HCT116 (cell line): ENCODE data around the gene MAGEA4. TPM values are rescaled to one million over a fixed set of nuclear protein-coding genes. Genes with fewer than 3 reads are reported as not detected.

Source experiments
- ATAC-seq: fragments of 200-7000 bp; cut with Tn5 transposase; 2 replicates; pipeline ENCODE4 v1.9.1; 2020; ENCODE audit warnings: mild to moderate bottlenecking, moderate library complexity
- BruUV-seq: library from RNA; stranded (reverse); fragments of 400-500 nt; replicated peaks from 2 replicates; lab custom pipeline; 2021; lab: Mats Ljungman, UMichigan
- CTCF ChIA-PET: fragments of 300-600 bp; sonication (Branson Sonifier 250); formaldehyde crosslinking; loops from one replicate; lab custom pipeline; 2021; ENCODE audit warnings: antibody characterized with exemption; lab: Charles Lee
- POLR2A ChIA-PET: fragments of 300-600, 350-600 bp; sonication (Branson Sonifier 250); formaldehyde crosslinking; loops from one replicate; lab custom pipeline; 2021; ENCODE audit warnings: antibody characterized with exemption; lab: Charles Lee
- RAD21 ChIA-PET, 2 experiments: fragments of 300-600 bp; sonication (Branson Sonifier 250); formaldehyde crosslinking; loops; one replicate each; lab custom pipeline; 2023; ENCODE audit warnings: low total read pairs in 2 of 2; ENCODE audit not compliant: uncharacterized antibody in 2 of 2, unreplicated experiment in 2 of 2, low non-redundant PET in 1 of 2; lab: Charles Lee
- DNase-seq: peaks from one replicate; pipeline ENCODE4 v3.0.0-alpha.2; 2010; ENCODE audit warnings: low read depth, low spot score
- H2AFZ ChIP-seq: fragments of 200-600 bp; shearing (Covaris generic), sonication (generic); 2 replicates; pipeline ENCODE4 v1.6.1; 2017; ENCODE audit warnings: low read depth, mixed run types, mixed read lengths, antibody characterized with exemption, low read length; ENCODE audit not compliant: poor library complexity, severe bottlenecking
- H3K27ac ChIP-seq: 2 replicates; pipeline ENCODE4 v1.5.1; 2012; ENCODE audit warnings: low read depth, low read length
- H3K27me3 ChIP-seq: fragments of 200-600 bp; sonication (generic); 2 replicates; pipeline ENCODE4 v1.6.1; 2016; ENCODE audit warnings: mixed run types, low read length, mixed read lengths; ENCODE audit not compliant: insufficient read depth
- H3K36me3 ChIP-seq, 2 experiments: fragments of 200-500 bp in 1 of 2; fragments of 200-600 bp in 1 of 2; sonication (Bioruptor generic) in 1 of 2; sonication (generic) in 1 of 2; 2 replicates each; pipeline versions ENCODE4 v1.5.1 to v1.6.1; 2014 to 2016; ENCODE audit warnings: low read length in 2 of 2, inconsistent platforms in 1 of 2, mixed read lengths in 1 of 2, mixed run types in 1 of 2; ENCODE audit not compliant: insufficient read depth in 2 of 2, control insufficient read depth in 1 of 2
- H3K4me1 ChIP-seq, 2 experiments: fragments of 200-600 bp in 1 of 2; sonication (generic) in 1 of 2; 2 replicates each; pipeline versions ENCODE4 v1.5.1 to v1.6.1; 2012 to 2017; ENCODE audit warnings: low read length in 2 of 2, inconsistent platforms in 1 of 2, mild to moderate bottlenecking in 1 of 2, mixed read lengths in 1 of 2, mixed run types in 1 of 2, moderate library complexity in 1 of 2; ENCODE audit not compliant: insufficient read depth in 2 of 2, control insufficient read depth in 1 of 2
- H3K4me2 ChIP-seq: fragments of 200-600 bp; sonication (generic); 2 replicates; pipeline ENCODE4 v1.6.1; 2017; ENCODE audit warnings: mixed run types, low read length, mixed read lengths
- H3K4me3 ChIP-seq, 2 experiments: fragments of 200-600 bp in 1 of 2; sonication (generic) in 1 of 2; replicated peaks in 1 of 2; 2 replicates each; pipeline ENCODE4 v1.5.1; 2011 to 2016; ENCODE audit warnings: low read length in 2 of 2, control low read depth in 1 of 2, low read depth in 1 of 2, mild to moderate bottlenecking in 1 of 2, mixed read lengths in 1 of 2, mixed run types in 1 of 2
- H3K79me2 ChIP-seq: fragments of 200-600 bp; sonication (generic); 2 replicates; pipeline ENCODE4 v1.6.1; 2017; ENCODE audit warnings: mild to moderate bottlenecking, mixed run types, low read length, moderate library complexity, mixed read lengths; ENCODE audit not compliant: insufficient read depth
- H3K9ac ChIP-seq: fragments of 200-600 bp; sonication (generic); 2 replicates; pipeline ENCODE4 v1.6.1; 2016; ENCODE audit warnings: low read length, mixed read lengths
- H3K9me2 ChIP-seq: fragments of 200-600 bp; sonication (generic), shearing (Covaris generic); 2 replicates; pipeline ENCODE4 v1.6.1; 2017; ENCODE audit warnings: mixed run types, mild to moderate bottlenecking, moderate library complexity; ENCODE audit not compliant: insufficient read depth
- H3K9me3 ChIP-seq, 2 experiments: fragments of 200-500 bp in 1 of 2; fragments of 200-600 bp in 1 of 2; sonication (Bioruptor generic) in 1 of 2; sonication (generic) in 1 of 2; 2 replicates each; pipeline ENCODE4 v1.6.1; 2014 to 2017; ENCODE audit warnings: low read length in 2 of 2, mixed read lengths in 2 of 2, inconsistent platforms in 1 of 2, low read depth in 1 of 2, mild to moderate bottlenecking in 1 of 2, mixed run types in 1 of 2, moderate library complexity in 1 of 2; ENCODE audit not compliant: control insufficient read depth in 1 of 2, insufficient read depth in 1 of 2
- H4K20me1 ChIP-seq: fragments of 200-600 bp; sonication (generic), shearing (Covaris generic); 2 replicates; pipeline ENCODE4 v1.6.1; 2017; ENCODE audit warnings: mixed run types, mild to moderate bottlenecking, moderate library complexity; ENCODE audit not compliant: insufficient read depth
- ATF3 ChIP-seq: IDR thresholded peaks from 2 replicates; pipeline ENCODE4 v1.6.1; 2012
- CBX3 ChIP-seq: IDR thresholded peaks from 2 replicates; pipeline ENCODE4 v1.6.1; 2012; ENCODE audit warnings: low read depth
- EGR1 ChIP-seq: IDR thresholded peaks from 2 replicates; pipeline ENCODE4 v1.6.1; 2012; ENCODE audit warnings: low read depth
- EZH2phosphoT487 ChIP-seq: fragments of 200-600 bp; IDR thresholded peaks from 2 replicates; pipeline ENCODE4 v1.6.1; 2018; ENCODE audit warnings: antibody characterized with exemption, borderline replicate concordance
- POLR2AphosphoS5 ChIP-seq: IDR thresholded peaks from 2 replicates; pipeline ENCODE4 v1.6.1; 2011; ENCODE audit warnings: mild to moderate bottlenecking, low read depth, low read length, moderate library complexity
- REST ChIP-seq: IDR thresholded peaks from 2 replicates; pipeline ENCODE4 v1.6.1; 2012; ENCODE audit warnings: low read depth
- SP1 ChIP-seq: IDR thresholded peaks from 2 replicates; pipeline ENCODE4 v1.6.1; 2012; ENCODE audit warnings: low read depth
- SRF ChIP-seq: IDR thresholded peaks from 2 replicates; pipeline ENCODE4 v1.6.1; 2012; ENCODE audit warnings: low read depth
- YY1 ChIP-seq: IDR thresholded peaks from 2 replicates; pipeline ENCODE4 v1.6.1; 2011; ENCODE audit warnings: low read length, low read depth, moderate library complexity, mild to moderate bottlenecking; ENCODE audit not compliant: insufficient replicate concordance; ENCODE audit errors: extremely low read depth
- ZNF274 ChIP-seq: fragments of 200-500 bp; sonication (Bioruptor generic); IDR thresholded peaks from 2 replicates; pipeline ENCODE4 v1.6.1; 2014; ENCODE audit warnings: mild to moderate bottlenecking, low read depth, low read length, inconsistent platforms
- intact Hi-C: fragments of 100-400 bp; cut with micrococcal nuclease; formaldehyde crosslinking; loops from 2 replicates; pipeline ENCODE4 v1.10.0; 2022
- total RNA-seq: library from RNA; stranded (reverse); gene quantifications from one replicate; pipeline ENCODE4 v1.2.1, GENCODE V29; 2021; ENCODE audit not compliant: unreplicated experiment

MAGEA4 gene
- total RNA-seq, 1 experiment from 2014 or later = not detected

GRCh38 chrX:151938172-151938571, 25.5 kb downstream of the MAGEA4 start:
- Histone ChIP-seq H3K9me3 (no peaks in the 10 kb centered on the region), H3K4me2 (no peak overlapping the region), H3K27ac (no peak overlapping the region), H3K36me3 (no peaks in the 10 kb centered on the region), H4K20me1 (no peaks in the 10 kb centered on the region), H3K9ac (no peak overlapping the region), H2AFZ (no peak overlapping the region), H3K4me1 (peaks cover 0 to 3% of the 10 kb centered on the region in 2 experiments; a peak in 1 of 4 replicates), H3K79me2 (no peaks in the 10 kb centered on the region), H3K27me3 (no peaks in the 10 kb centered on the region), H3K4me3 (no peak overlapping the region), H3K9me2 (no peaks in the 10 kb centered on the region)
- intact Hi-C loops = no loop called here
- TF ChIP-seq REST (no peak), ATF3 (no peak), SP1 (no peak), POLR2AphosphoS5 (no peak), SRF (no peak), YY1 (no peak), CBX3 (no peak), EZH2phosphoT487 (no peak), EGR1 (no peak), ZNF274 (no peak)
- no peak for DNase-seq
- ChIA-PET RAD21 (no interaction called here), POLR2A (no interaction called here), CTCF (no interaction called here)
- ATAC-seq = no peak
- BruUV-seq = no TSS peak
